Adrenal gland (tissue), 5 donors: ENCODE results near the gene HIPK2.

ENCODE experiments used
- POLR2A ChIP-seq, 2 donors: fragments of 450-650 bp; IDR thresholded peaks; one replicate each; pipeline ENCODE4 v1.6.1; 2017; ENCODE audit warnings: antibody characterized with exemption in 2 of 2, mild to moderate bottlenecking in 2 of 2, moderate library complexity in 1 of 2
- TF ChIP-seq, protein P1 (sequence below), 6 experiments: fragments of 450-650 bp in 4 of 6; fragments of 200-600 bp in 2 of 6; sonication (generic) in 1 of 6; IDR thresholded peaks; 1 replicate in 5 of 6; 2 replicates in 1 of 6; pipeline versions ENCODE4 v1.5.1 to v1.8.0; 2016 to 2021; ENCODE audit warnings: antibody characterized with exemption in 6 of 6, mild to moderate bottlenecking in 2 of 6, moderate library complexity in 1 of 6
- donor health status: DM: no; HTN: no; CAD: no.

DNA sequence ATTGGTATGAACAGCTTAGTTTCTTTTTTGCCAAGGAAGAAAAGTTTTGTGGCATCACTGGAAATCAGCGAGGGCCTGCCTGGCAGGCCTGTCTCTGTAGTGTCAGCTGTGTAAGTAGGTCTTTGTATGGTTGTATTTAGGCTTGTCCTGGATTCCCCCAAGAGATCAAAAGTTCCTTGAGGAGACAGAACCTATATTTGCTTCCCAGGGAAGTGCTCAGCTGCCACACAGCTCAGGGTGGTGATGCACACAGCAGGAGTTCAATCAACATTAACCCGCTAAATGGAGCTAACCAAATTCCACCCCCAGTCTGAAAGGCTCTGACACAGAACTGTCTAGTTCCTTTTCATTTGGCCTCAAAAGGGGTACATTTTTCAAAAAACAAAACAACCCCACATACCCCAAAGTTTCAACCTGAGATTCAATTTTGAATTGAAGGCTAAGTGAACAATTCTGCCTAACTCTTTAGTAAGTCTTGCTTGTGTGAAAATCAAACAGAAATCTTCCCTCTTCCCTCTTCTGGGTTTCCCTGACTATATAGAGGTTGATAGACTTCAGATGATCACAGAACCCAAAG, 129.9 kb downstream of the HIPK2 start:
- TF ChIP-seq, protein P1, sequence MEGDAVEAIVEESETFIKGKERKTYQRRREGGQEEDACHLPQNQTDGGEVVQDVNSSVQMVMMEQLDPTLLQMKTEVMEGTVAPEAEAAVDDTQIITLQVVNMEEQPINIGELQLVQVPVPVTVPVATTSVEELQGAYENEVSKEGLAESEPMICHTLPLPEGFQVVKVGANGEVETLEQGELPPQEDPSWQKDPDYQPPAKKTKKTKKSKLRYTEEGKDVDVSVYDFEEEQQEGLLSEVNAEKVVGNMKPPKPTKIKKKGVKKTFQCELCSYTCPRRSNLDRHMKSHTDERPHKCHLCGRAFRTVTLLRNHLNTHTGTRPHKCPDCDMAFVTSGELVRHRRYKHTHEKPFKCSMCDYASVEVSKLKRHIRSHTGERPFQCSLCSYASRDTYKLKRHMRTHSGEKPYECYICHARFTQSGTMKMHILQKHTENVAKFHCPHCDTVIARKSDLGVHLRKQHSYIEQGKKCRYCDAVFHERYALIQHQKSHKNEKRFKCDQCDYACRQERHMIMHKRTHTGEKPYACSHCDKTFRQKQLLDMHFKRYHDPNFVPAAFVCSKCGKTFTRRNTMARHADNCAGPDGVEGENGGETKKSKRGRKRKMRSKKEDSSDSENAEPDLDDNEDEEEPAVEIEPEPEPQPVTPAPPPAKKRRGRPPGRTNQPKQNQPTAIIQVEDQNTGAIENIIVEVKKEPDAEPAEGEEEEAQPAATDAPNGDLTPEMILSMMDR (IDR thresholded peaks at IDR 0.05) = no peak
- TF ChIP-seq POLR2A (IDR thresholded peaks at IDR 0.05) = no peak
